ENCODE data around the gene ACOX2.

DNA sequence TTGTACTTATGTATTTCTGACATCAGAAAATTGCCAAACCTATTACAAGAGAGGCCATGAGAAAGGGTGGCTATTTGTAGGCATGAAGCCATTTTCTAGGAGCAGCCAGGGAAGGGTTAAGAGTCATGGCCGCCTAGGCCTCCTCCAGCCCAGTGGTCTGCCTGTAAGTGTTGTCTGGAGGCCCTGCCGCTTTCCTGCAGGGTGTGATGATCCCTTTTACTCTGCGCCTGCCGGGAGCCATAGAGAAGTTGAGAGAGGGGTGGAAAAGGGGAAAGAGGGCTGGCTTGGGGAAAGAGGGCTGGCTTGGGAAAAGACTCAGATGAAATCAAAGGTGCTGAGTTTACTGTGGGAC, 74.2 kb downstream of the ACOX2 start:
- TF ChIP-seq, protein P1, sequence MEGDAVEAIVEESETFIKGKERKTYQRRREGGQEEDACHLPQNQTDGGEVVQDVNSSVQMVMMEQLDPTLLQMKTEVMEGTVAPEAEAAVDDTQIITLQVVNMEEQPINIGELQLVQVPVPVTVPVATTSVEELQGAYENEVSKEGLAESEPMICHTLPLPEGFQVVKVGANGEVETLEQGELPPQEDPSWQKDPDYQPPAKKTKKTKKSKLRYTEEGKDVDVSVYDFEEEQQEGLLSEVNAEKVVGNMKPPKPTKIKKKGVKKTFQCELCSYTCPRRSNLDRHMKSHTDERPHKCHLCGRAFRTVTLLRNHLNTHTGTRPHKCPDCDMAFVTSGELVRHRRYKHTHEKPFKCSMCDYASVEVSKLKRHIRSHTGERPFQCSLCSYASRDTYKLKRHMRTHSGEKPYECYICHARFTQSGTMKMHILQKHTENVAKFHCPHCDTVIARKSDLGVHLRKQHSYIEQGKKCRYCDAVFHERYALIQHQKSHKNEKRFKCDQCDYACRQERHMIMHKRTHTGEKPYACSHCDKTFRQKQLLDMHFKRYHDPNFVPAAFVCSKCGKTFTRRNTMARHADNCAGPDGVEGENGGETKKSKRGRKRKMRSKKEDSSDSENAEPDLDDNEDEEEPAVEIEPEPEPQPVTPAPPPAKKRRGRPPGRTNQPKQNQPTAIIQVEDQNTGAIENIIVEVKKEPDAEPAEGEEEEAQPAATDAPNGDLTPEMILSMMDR (IDR thresholded peaks at IDR 0.05) = no peak
- TF ChIP-seq POLR2A (IDR thresholded peaks at IDR 0.05) = no peak
